Suprapubic skin (tissue), 4 donors: ENCODE results near the gene C10orf95. TPM values are rescaled to one million over a fixed set of nuclear protein-coding genes. Genes with fewer than 3 reads are reported as not detected.

Experiments used
- DNase-seq, 2 donors: peaks; one replicate each; pipeline ENCODE4 v3.0.0-alpha.2; 2019; ENCODE audit warnings: low spot score in 2 of 2
- H3K27ac ChIP-seq: fragments of 200-600 bp; sonication (generic); one replicate; pipeline ENCODE4 v1.5.1; 2019
- H3K27me3 ChIP-seq: fragments of 200-600 bp; sonication (generic); one replicate; pipeline ENCODE4 v1.5.1; 2019
- H3K36me3 ChIP-seq: fragments of 200-600 bp; sonication (generic); one replicate; pipeline ENCODE4 v1.5.1; 2019
- H3K4me1 ChIP-seq: fragments of 200-600 bp; sonication (generic); one replicate; pipeline ENCODE4 v1.5.1; 2019
- H3K4me3 ChIP-seq: fragments of 200-600 bp; sonication (generic); one replicate; pipeline ENCODE4 v1.5.1; 2019; ENCODE audit warnings: mild to moderate bottlenecking
- H3K9me3 ChIP-seq: fragments of 200-600 bp; sonication (generic); one replicate; pipeline ENCODE4 v1.5.1; 2019
- CTCF ChIP-seq, 2 donors: fragments of 200-600 bp in 1 of 2; fragments of 450-650 bp in 1 of 2; sonication (generic) in 1 of 2; IDR thresholded peaks; one replicate each; pipeline ENCODE4 v1.5.1; 2016 to 2019; ENCODE audit warnings: antibody characterized with exemption in 2 of 2, mild to moderate bottlenecking in 1 of 2, moderate library complexity in 1 of 2
- EP300 ChIP-seq: sonication (generic); formaldehyde crosslinking; IDR thresholded peaks from one replicate; pipeline ENCODE4 v1.6.1; 2017; ENCODE audit warnings: antibody characterized with exemption
- POLR2A ChIP-seq, 2 donors: fragments of 450-650 bp; IDR thresholded peaks; one replicate each; pipeline ENCODE4 v1.6.1; 2017; ENCODE audit warnings: antibody characterized with exemption in 2 of 2, mild to moderate bottlenecking in 2 of 2, moderate library complexity in 2 of 2
- POLR2AphosphoS5 ChIP-seq, 3 donors: sonication (generic); formaldehyde crosslinking; IDR thresholded peaks; one replicate each; pipeline ENCODE4 v1.6.1; 2017; ENCODE audit warnings: antibody characterized with exemption in 3 of 3
- WGBS: methylation state at CpG from one replicate; pipeline ENCODE4 v1.1.5; 2018; 5-methylcytosine and 5-hydroxymethylcytosine counted together
- total RNA-seq, 4 donors: library from RNA; depleted of rRNA; stranded (reverse); fragments of >200 nt; gene quantifications; one replicate each; pipeline ENCODE4 v1.1.0, GENCODE V29; 2016

C10orf95 gene
- total RNA-seq, 4 donors from 2014 or later, result 1.4 to 7.1 (median 5.4) TPM

- no peaks in the 10 kb centered on the region for H3K36me3 ChIP-seq
- WGBS, result 97% methylated on average over 3 of the region's 3 CpGs
- no peak overlapping the region for H3K4me3 ChIP-seq
- H3K4me1 ChIP-seq, result peaks cover 23% of the 10 kb centered on the region
- DNase-seq, result no peak
- H3K27me3 ChIP-seq, result peaks cover 7% of the 10 kb centered on the region
- H3K27ac ChIP-seq, result no peak overlapping the region
- TF ChIP-seq CTCF (IDR thresholded peaks at IDR 0.05) (no peak), POLR2A (IDR thresholded peaks at IDR 0.05) (no peak)
- H3K9me3 ChIP-seq, result no peaks in the 10 kb centered on the region
Measured at GRCh38 chr10:102437515-102437914, 13.8 kb downstream of the C10orf95 start.

GRCh38 chr10:102436312-102436711, 15.0 kb downstream of the C10orf95 start:
- 73% methylated on average over 5 of the region's 6 CpGs for WGBS
- H3K4me3 ChIP-seq, result no peak overlapping the region

GRCh38 chr10:102435529-102436233, 15.7 kb downstream of the C10orf95 start:
- no peak overlapping the region for H3K27ac ChIP-seq
- H3K4me1 ChIP-seq, result peaks cover 33% of the 10 kb centered on the region
- WGBS, result 15% methylated on average over 11 of the region's 14 CpGs

More at GRCh38 chr10:102436312-102436711, 15.0 kb downstream of the C10orf95 start:
- peaks cover 31% of the 10 kb centered on the region for H3K4me1 ChIP-seq
- no peaks in the 10 kb centered on the region for H3K36me3 ChIP-seq
- no peak overlapping the region for H3K27ac ChIP-seq
- peaks cover 7% of the 10 kb centered on the region for H3K27me3 ChIP-seq
- TF ChIP-seq POLR2A (IDR thresholded peaks at IDR 0.05), result no peak
- H3K9me3 ChIP-seq, result no peaks in the 10 kb centered on the region
- DNase-seq, result no peak

GRCh38 chr10:102435133-102435497, 16.2 kb downstream of the C10orf95 start:
- no peak for DNase-seq
- WGBS, result 64% methylated on average over 5 of the region's 5 CpGs
- Histone ChIP-seq H3K27ac (no peak overlapping the region), H3K4me1 (peaks cover 33% of the 10 kb centered on the region), H3K36me3 (no peaks in the 10 kb centered on the region), H3K9me3 (no peaks in the 10 kb centered on the region), H3K4me3 (peak overlapping the region; percentile 22), H3K27me3 (peaks cover 7% of the 10 kb centered on the region)
- TF ChIP-seq POLR2A (IDR thresholded peaks at IDR 0.05) (no peak), EP300 (no peak), CTCF (IDR thresholded peaks at IDR 0.05) (no peak), POLR2AphosphoS5 (IDR thresholded peaks at IDR 0.05) (no peak)

More at GRCh38 chr10:102435529-102436233, 15.7 kb downstream of the C10orf95 start:
- Histone ChIP-seq H3K27me3 (peaks cover 7% of the 10 kb centered on the region), H3K4me3 (peak overlapping the region; percentile 22), H3K36me3 (no peaks in the 10 kb centered on the region), H3K9me3 (no peaks in the 10 kb centered on the region)
- DNase-seq, result no peak
- TF ChIP-seq POLR2AphosphoS5 (IDR thresholded peaks at IDR 0.05) (no peak), CTCF (IDR thresholded peaks at IDR 0.05) (no peak)

- Histone ChIP-seq H3K4me3 (no peak overlapping the region), H3K4me1 (peaks cover 33% of the 10 kb centered on the region), H3K27me3 (peaks cover 7% of the 10 kb centered on the region), H3K9me3 (no peaks in the 10 kb centered on the region), H3K27ac (no peak overlapping the region), H3K36me3 (no peaks in the 10 kb centered on the region)
- 26% methylated on average over 9 of the region's 9 CpGs for WGBS
- no peak for TF ChIP-seq POLR2A (IDR thresholded peaks at IDR 0.05)
- TF ChIP-seq POLR2AphosphoS5 (IDR thresholded peaks at IDR 0.05), result no peak
- TF ChIP-seq EP300, result no peak
- TF ChIP-seq CTCF (IDR thresholded peaks at IDR 0.05), result no peak
- no peak for DNase-seq
Measured at GRCh38 chr10:102434394-102435132, 16.8 kb downstream of the C10orf95 start.
